BLaER1 (cell line): ENCODE results near the gene SPINK1.
"Not testable (repeated sequence)": the region's sequence is repeated elsewhere in the genome, so short reads cannot be mapped to it uniquely, and the experiment has no call there.

Experiments
- H3K27ac ChIP-seq: shearing (Covaris generic); formaldehyde crosslinking; 2 replicates; pipeline ENCODE4 v1.8.1; 2022
- H3K27me3 ChIP-seq: shearing (Covaris generic); formaldehyde crosslinking; 2 replicates; pipeline ENCODE4 v1.8.1; 2022
- H3K36me3 ChIP-seq: shearing (Covaris generic); formaldehyde crosslinking; 2 replicates; pipeline ENCODE4 v1.8.1; 2022
- H3K4me1 ChIP-seq: shearing (Covaris generic); formaldehyde crosslinking; 2 replicates; pipeline ENCODE4 v1.8.1; 2022
- H3K4me2 ChIP-seq: shearing (Covaris generic); formaldehyde crosslinking; 2 replicates; pipeline ENCODE4 v1.8.1; 2022
- H3K4me3 ChIP-seq: shearing (Covaris generic); formaldehyde crosslinking; 2 replicates; pipeline ENCODE4 v1.8.1; 2022
- H3K9ac ChIP-seq: shearing (Covaris generic); formaldehyde crosslinking; 2 replicates; pipeline ENCODE4 v1.8.1; 2022
- H3K9me3 ChIP-seq: shearing (Covaris generic); formaldehyde crosslinking; 2 replicates; pipeline ENCODE4 v1.8.1; 2022
- H4K20me1 ChIP-seq: shearing (Covaris generic); formaldehyde crosslinking; 2 replicates; pipeline ENCODE4 v1.8.1; 2022
- Cebpa-rat ChIP-seq: shearing (Covaris generic); IDR thresholded peaks from 2 replicates; pipeline ENCODE4 v1.8.1; 2022

Gene SPINK1

DNA sequence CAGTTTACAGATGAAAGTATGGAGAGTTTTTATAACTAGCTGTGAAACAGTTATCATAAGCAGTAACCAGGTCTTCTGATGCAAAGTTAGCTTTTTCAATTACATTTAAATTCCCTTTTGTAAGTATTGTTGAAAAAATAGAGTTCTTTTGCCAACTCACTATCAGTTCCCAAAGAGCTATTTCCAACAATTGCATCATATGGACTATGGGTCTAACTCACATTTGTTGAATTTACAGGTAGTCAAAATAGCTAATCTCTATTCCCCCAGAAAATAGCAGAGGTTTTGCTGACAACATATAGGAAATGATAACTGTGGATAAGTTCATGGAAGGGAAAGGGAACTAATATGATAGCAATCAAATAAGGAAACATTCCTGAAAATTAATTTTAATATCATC, 1.4 kb downstream of the SPINK1 start:
- Histone ChIP-seq H3K27ac (no peak overlapping the region), H3K4me1 (no peaks in the 10 kb centered on the region), H3K36me3 (no peaks in the 10 kb centered on the region), H3K27me3 (no peaks in the 10 kb centered on the region), H3K4me2 (no peak overlapping the region), H3K9me3 (no peaks in the 10 kb centered on the region), H3K4me3 (no peak overlapping the region), H4K20me1 (no peaks in the 10 kb centered on the region), H3K9ac (no peak overlapping the region)
- no peak for TF ChIP-seq Cebpa-rat

- H3K4me3 ChIP-seq, H3K9ac ChIP-seq, H3K9me3 ChIP-seq, H4K20me1 ChIP-seq, H3K4me2 ChIP-seq, H3K36me3 ChIP-seq, H3K4me1 ChIP-seq, H3K27ac ChIP-seq, H3K27me3 ChIP-seq: not testable (repeated sequence)
These were observed 4.5 kb downstream of the SPINK1 start for GRCh38 chr5:147827017-147827416.

DNA sequence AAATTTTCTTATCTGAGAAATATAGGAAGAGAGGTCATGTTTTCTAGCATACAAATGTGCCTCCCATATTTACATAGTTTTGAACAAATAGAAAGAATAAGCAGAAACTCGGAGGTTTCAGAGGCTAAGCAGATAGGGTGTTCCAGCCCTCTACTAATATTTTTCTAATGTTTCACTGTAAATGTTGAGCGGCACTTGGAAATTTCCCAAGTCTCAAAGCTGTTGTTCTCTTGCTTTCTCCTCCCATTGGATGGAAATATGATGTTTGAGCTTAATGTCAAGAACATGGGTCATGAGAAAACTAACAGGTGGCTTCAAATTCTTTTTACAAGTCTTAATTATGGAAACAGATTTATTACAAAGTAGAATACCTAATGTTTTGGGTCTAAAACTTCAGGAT, 5.1 kb downstream of the SPINK1 start:
- H3K9me3 ChIP-seq, result no peaks in the 10 kb centered on the region
- no peak overlapping the region for H3K4me2 ChIP-seq
- no peaks in the 10 kb centered on the region for H3K36me3 ChIP-seq
- H3K4me1 ChIP-seq, result no peaks in the 10 kb centered on the region
- H3K27ac ChIP-seq, result no peak overlapping the region
- H4K20me1 ChIP-seq, result no peaks in the 10 kb centered on the region
- TF ChIP-seq Cebpa-rat, result no peak
- no peak overlapping the region for H3K4me3 ChIP-seq
- no peak overlapping the region for H3K9ac ChIP-seq
- H3K27me3 ChIP-seq, result no peaks in the 10 kb centered on the region

DNA sequence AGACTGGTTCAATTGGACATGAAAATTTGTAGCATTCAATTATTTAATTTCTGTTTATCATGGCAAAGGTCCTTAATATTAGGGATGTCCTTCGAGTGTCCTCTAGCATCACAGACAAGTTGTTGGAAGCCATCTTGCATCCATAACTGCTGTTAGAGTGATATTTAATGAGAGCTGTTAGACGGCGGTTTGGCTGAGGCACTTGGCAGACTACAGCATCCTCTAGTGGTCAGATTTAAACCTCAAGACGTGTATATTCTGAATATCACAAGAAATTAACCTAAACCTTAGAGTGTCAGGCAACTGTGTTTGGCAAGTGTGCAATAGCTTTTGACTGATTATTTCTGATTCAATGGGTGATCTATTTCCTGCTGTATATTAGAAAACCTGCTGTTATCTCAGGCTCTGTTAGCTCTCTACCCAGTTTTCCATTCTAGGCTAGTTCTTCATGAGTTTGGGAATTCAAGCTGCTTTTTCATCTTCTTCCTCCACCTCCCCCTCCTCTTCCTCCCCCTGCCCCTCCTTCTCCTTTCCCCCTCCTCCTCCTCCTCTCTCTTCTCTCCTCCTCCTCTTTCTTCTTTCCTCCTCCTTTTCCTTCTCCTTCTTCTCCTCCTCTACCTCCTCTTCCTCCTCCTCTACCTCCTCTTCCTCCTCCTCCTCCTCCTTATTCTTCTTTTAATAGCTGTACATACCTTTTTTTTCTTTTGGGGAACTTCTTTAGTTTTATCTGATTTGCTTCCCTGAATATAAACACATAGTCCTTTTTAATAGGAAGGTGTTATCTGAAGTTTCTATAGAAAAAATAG, 8.6 kb downstream of the SPINK1 start:
- Histone ChIP-seq H4K20me1 (no peaks in the 10 kb centered on the region), H3K27ac (no peak overlapping the region), H3K4me1 (no peaks in the 10 kb centered on the region), H3K4me3 (no peak overlapping the region), H3K36me3 (no peaks in the 10 kb centered on the region), H3K27me3 (no peaks in the 10 kb centered on the region), H3K9me3 (no peaks in the 10 kb centered on the region), H3K4me2 (no peak overlapping the region), H3K9ac (no peak overlapping the region)
- TF ChIP-seq Cebpa-rat, result no peak

GRCh38 chr5:147822222-147822621, 9.2 kb downstream of the SPINK1 start:
- not testable (repeated sequence) for H3K4me2 ChIP-seq, H3K9ac ChIP-seq

DNA sequence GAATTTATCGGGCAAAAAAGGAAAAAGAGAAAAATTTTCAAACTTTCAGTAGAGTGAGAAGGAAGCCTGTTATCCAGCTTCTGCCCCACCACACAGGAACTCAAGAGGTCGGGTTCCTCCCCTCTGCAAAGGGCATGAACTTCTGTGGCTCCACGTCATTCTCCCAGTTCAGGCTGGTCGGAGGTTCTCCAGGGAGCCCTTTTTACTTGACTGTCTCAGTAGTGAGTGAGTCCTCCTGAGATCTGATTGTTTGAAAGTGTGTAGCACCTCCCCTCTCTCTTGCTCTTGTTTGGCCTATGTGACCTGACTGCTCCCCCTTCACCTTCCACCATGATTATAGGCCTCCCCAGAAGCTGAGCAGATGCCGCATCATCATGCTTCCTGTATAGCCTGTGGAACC, 9.7 kb downstream of the SPINK1 start:
- Histone ChIP-seq H3K27me3 (no peaks in the 10 kb centered on the region), H3K27ac (no peak overlapping the region), H3K4me1 (no peaks in the 10 kb centered on the region), H4K20me1 (no peaks in the 10 kb centered on the region), H3K4me3 (no peak overlapping the region), H3K36me3 (no peaks in the 10 kb centered on the region), H3K4me2 (no peak overlapping the region), H3K9me3 (no peaks in the 10 kb centered on the region), H3K9ac (no peak overlapping the region)
- TF ChIP-seq Cebpa-rat, result no peak

More at GRCh38 chr5:147822222-147822621, 9.2 kb downstream of the SPINK1 start:
- not testable (repeated sequence) for H3K27me3 ChIP-seq, H3K4me3 ChIP-seq, H4K20me1 ChIP-seq, H3K36me3 ChIP-seq, H3K27ac ChIP-seq, H3K4me1 ChIP-seq, H3K9me3 ChIP-seq

DNA sequence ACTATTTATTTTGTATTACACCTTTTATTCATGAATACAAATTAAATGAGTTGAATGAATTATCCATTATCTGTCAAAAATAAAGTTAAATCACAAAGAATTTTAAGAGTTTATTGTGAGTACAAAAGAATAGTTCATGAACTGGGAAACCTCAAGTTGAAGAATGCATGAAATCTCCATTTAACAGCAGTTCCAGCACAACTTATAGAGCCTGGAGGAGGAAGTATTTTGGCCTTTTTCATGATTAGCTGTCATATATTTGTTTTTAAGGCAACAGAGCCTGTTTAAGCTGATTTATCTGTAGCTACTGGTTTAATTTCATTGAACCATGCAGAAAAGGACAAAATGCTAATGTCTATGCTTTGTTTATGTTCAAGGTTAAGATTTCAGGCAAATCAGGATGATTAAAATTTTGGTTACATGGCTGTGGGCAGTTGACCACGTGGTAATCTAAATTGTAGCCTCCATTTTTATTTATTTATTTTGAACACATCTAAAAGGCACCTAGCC, 12.2 kb downstream of the SPINK1 start:
- TF ChIP-seq Cebpa-rat, result no peak
- no peak overlapping the region for H3K4me2 ChIP-seq
- no peak overlapping the region for H3K27ac ChIP-seq
- H3K4me1 ChIP-seq, result no peaks in the 10 kb centered on the region
- H3K4me3 ChIP-seq, result no peak overlapping the region
- no peaks in the 10 kb centered on the region for H3K36me3 ChIP-seq
- H4K20me1 ChIP-seq, result no peaks in the 10 kb centered on the region
- no peaks in the 10 kb centered on the region for H3K9me3 ChIP-seq
- no peaks in the 10 kb centered on the region for H3K27me3 ChIP-seq
- no peak overlapping the region for H3K9ac ChIP-seq

DNA sequence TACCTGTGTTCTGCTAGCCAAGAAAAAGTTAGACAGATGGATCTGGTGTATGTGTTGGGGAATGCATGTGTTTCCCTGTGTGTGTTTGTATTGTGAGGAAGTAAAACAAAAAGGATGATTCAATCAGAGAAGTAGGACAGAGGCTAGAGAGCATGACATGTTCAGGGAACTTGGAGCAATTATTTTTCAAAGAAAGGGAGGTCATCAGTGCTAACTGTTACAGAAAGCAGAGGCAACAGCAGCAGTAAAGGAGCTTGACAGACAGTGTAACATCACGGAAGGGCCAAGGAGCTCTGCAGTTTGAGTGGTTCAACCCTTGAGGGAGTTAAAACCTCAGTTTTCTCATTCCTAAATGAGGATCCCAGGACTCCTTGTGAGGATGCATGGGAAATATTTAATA, 13.2 kb downstream of the SPINK1 start:
- H3K9ac ChIP-seq, result no peak overlapping the region
- H3K9me3 ChIP-seq, result no peaks in the 10 kb centered on the region
- no peaks in the 10 kb centered on the region for H3K36me3 ChIP-seq
- no peaks in the 10 kb centered on the region for H3K27me3 ChIP-seq
- no peaks in the 10 kb centered on the region for H3K4me1 ChIP-seq
- no peak overlapping the region for H3K4me2 ChIP-seq
- H3K27ac ChIP-seq, result no peak overlapping the region
- no peak for TF ChIP-seq Cebpa-rat
- no peaks in the 10 kb centered on the region for H4K20me1 ChIP-seq
- no peak overlapping the region for H3K4me3 ChIP-seq

DNA sequence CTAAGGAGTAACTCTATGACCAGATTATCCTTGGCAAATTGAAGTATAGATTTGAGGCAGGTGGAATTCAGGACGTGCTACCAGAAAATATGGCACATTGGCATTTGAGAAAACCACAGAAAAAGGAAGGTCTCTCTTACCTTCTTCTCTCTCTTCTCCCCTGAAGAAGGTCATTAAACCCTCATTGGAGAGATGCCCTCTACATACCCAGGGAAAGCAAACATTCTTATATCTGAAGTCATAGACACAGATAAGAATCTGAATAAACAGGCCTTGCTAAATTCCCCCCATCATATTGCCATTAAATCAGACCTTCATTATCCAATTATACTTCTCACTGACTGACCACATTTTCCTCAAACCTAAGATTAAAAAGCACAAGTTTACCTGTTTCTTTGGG, 17.8 kb downstream of the SPINK1 start:
- no peaks in the 10 kb centered on the region for H3K36me3 ChIP-seq
- no peak for TF ChIP-seq Cebpa-rat
- peaks cover 7% of the 10 kb centered on the region; the same call in 1 of the 2 replicates for H3K4me1 ChIP-seq
- no peak overlapping the region for H3K9ac ChIP-seq
- H3K4me3 ChIP-seq, result no peak overlapping the region
- H3K9me3 ChIP-seq, result no peaks in the 10 kb centered on the region
- no peaks in the 10 kb centered on the region for H3K27me3 ChIP-seq
- no peak overlapping the region for H3K4me2 ChIP-seq
- H4K20me1 ChIP-seq, result no peaks in the 10 kb centered on the region
- no peak overlapping the region for H3K27ac ChIP-seq

GRCh38 chr5:147809830-147810666, 21.4 kb downstream of the SPINK1 start:
- TF ChIP-seq Cebpa-rat, result no peak
- no peaks in the 10 kb centered on the region for H4K20me1 ChIP-seq
- H3K27me3 ChIP-seq, result no peaks in the 10 kb centered on the region
- no peaks in the 10 kb centered on the region for H3K36me3 ChIP-seq
- no peak overlapping the region for H3K4me2 ChIP-seq
- H3K27ac ChIP-seq, result no peak overlapping the region
- H3K4me3 ChIP-seq, result no peak overlapping the region
- H3K9ac ChIP-seq, result no peak overlapping the region
- H3K9me3 ChIP-seq, result peaks cover 9% of the 10 kb centered on the region
- peaks cover 25% of the 10 kb centered on the region for H3K4me1 ChIP-seq
